Measurements from ENCODE around the gene IRX4.
"Not testable (repeated sequence)": the region's sequence is repeated elsewhere in the genome, so short reads cannot be mapped to it uniquely, and the experiment has no call there.

IRX4 gene

DNA sequence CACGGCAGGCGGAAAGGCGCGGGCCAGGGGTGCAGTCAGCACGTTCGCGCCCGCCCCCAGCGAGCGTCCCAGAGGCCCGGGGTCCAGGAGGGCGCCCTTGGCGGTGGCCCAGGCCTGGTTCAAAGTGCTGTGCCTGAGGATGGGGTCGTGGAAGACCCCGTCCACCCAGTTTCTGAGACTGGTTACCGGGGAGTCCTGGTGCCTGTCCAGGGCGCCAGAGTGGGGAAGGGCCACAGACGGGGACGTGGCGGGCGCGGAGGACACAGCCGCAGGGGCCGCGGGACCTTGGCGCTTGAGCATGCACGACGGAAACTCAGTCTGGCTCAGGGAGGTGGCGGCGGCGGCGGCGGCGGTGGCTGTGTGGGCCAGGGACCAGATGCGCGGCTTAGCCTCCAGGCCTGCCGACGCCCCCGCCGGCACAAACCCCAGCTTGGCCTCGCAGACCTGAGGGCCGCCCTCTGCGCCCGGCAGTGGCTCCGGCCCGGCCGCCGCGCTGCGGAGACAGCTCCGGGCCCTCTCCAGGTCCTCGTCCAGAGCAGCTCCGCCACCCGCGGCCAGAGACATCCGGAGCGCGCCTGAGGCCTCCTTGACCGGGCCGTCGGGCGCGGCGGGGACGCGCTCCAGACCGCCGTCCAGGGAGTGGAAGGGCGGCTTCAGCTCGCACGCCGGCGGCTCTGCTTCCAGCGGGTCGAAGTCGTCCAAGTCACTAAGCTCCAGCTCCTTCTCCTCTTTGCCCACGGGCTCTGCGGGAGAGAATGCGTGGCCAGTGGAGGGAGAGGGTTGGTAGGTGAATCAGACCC, 4.5 kb downstream of the IRX4 start:
- DNase-seq (ENCODE audit: low read depth in 2 of 2), result no peak

DNA sequence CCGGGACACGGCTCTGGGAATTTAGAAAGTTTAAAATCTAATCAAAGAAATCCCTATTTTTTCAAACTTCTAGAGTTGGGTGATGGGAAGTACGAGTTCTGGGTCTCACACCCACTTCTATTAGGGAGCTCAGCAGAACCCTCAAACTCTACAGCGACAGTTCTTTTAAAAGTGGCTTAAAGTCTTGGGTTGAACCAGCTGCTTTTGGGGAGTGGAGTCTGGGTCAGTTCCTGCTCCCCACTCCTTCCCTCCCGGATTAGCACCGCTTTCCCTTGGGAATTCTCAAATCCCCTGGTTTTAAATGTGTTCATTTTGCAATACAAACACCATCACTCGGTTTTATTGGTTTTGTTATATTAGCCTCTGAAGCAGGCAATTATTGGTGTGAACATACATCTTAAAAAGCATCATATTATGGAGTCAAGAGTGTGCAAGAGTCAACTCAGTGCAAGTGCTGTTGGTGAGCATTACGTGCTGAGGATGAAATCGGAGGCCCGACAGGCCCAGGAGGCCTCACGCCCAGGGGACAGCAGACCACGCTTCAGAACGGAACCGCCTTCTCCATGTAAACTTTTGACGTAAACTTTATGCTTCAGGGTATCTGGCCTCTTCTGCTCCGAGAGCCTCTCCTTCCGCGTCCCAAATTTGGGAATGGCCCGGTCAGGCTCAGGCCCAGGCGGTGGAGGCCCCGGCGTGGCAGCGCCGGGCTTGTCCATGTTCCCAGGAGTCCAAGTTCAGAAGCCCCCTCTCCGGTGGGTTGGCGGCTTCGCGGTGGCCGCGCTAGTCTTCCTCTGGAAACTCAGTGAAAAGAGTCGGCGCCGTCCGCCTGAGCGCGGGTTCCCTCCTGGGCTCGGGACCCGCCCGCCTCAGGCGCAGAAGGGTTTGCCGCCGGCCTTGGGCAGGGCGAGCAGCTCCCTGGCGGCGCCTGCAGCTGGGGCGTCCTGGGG, 5.3 kb downstream of the IRX4 start:
- no peak for DNase-seq (ENCODE audit: low read depth in 2 of 2)

DNA sequence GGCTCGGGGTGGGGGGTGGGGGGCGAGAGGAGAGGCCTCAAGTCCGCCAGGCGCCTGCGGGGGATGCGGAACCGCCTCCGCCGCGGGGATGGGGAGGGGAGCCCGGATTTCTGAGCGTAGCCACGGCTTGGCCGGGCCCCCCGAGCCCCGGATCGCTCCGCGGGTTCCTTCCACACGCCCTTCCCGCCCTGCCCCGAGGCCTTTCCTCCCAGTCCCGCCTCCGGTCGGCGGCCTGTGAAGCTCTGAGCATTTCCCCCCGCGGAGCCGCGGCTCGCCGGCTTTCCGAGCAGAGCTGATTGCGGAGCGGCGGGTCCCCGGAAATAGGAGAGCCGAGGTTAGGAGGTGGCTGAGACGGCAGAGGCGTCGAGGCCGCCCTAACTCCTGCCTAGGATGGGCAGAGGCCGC, 6.1 kb downstream of the IRX4 start:
- DNase-seq (ENCODE audit: low read depth in 2 of 2), result no peak

DNA sequence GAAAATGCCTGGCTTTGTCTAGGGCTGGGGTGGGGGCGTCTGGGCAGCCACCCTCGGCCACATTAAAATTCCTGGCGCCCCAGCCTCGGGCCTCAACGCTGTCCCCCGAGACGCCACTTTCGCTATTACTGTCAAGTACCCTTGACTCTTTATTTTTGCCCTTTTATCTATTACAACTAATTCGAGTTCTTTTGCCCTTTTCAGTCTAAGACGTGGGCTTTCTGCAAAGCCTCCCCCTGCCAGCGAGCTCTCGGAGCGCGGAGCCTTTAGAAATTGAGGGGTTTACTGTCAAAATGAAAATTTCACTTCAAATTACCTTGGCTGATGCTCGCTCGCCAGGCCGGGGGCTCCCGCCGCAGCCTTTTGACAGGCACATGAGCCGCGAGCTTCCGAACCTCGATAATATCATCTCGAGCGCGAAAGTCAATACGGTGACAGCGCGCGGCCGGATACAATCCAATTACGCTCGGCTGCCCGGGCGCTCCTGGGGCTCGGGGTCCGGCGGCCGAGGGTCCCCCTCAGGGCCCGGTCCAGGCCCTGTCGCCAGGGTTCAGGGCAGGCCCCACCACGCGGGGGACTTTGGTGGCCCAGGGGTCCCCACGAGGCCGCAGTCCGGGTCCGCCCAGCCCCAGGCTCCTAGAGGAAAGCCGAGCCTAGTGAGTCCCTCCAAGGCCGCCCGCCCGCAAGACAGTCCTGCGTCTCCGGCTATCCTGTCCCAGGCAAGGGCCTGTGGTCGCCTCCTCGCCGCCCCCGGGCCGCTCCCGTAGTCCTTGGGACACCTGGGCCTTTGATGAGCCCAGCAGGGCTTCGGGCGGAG, 6.7 kb downstream of the IRX4 start:
- no peak for DNase-seq (ENCODE audit: low read depth in 2 of 2)

DNA sequence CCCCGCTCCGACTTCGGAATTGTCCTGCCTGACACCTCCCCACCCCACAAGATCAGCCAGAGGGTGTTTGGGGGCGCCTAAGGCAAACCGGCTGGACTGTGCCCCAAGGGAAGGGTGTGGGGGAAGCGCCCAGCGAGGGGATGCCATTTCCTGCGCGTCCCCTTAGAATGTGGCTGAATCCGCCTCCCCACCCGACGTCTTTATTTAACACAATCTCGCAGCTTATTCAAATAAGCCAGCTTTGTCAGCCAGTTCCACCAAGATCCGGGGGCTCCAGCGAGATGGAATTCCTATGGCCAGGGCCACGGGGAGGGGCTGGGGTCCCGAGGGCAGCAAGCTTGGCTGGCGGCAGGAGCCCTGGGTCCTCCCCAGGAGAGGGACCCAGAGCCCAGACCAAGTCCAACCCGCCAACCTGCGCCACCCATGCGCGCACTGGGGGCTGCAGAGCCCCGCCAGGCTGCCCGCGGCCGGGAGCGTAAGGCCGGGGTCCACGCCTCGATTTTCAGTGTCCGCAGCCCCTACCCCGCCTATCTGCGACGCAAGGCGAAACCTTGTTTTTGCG, 7.4 kb downstream of the IRX4 start:
- DNase-seq (ENCODE audit: low read depth in 2 of 2), result no peak

DNA sequence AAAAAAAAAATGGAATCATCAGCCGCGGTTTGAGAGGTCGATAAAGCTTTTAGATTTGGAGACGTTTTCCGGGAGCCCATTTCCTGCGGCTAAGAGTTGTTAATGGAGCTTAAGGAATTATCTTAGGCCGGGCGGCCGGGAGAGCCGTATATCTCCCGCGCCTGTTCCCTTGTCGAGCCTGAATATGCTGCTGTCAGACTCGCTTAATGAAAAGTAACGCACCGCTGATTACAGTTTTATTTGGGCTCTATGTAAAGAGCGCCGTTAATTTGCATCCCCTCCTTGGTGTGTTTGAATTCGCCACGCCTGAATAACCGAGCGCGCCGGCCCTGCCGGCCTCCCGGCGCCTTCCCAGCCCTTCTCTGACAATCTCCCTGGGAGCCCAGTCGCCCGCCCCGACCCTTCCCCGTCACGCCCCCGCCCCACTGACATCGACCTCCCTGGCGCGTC, 7.9 kb downstream of the IRX4 start:
- no peak for DNase-seq (ENCODE audit: low read depth in 2 of 2)

DNA sequence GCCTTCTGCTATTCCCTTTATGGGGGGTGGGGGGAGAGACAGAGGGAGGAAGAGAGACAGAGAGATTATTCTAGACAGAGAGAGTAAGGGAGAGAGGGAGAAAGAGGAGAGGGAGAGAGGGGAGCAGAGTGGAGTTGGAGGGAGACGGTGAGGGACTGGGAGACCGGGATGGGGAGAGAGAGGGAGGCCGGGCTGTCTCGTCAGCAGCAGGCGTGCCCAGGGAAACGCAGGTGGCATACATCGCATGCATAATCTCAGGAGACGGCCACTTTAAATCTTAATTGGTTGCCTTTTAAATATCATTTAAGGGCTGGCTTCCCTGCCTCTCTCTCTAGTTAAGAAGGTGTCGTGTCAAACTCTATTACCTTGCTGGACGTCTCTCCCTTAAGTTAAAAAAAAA, 8.4 kb downstream of the IRX4 start:
- DNase-seq (ENCODE audit: low read depth in 2 of 2), result no peak

DNA sequence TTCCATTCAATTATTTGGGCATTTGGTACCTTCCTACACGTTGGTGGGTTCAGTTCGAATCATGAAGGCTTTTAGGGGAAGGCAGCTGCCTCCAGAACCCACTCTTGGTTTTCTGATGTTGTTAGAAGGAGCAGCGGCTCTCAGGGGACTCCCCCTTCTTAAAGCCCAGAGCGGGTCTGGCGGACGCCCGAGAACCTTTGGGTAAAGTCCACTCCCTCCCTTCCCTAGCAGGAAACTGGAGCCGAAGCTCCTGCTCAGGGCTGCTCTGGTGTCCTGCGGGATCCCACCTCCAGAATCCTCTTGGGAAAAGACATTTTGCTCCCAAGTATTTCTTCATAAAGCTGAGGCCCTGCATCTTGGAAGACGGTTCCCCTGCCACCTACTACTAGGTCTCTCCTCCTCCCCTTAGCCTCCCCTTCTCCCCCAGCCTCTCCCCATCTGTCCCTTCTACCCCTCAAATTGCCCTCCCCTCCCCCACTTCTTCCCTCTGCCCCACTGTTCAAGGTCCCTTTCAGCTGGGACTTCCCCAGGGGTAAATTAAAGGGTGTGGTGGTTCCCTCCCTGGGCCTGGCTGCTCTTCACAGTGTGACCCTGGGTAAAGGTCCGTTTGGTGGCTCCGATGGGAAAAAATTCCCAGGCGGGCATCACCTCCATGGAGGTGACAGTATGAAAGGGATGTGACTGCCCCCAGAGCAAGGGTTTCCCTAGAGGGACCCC, 9.3 kb downstream of the IRX4 start:
- DNase-seq (ENCODE audit: low read depth in 2 of 2), result no peak

DNA sequence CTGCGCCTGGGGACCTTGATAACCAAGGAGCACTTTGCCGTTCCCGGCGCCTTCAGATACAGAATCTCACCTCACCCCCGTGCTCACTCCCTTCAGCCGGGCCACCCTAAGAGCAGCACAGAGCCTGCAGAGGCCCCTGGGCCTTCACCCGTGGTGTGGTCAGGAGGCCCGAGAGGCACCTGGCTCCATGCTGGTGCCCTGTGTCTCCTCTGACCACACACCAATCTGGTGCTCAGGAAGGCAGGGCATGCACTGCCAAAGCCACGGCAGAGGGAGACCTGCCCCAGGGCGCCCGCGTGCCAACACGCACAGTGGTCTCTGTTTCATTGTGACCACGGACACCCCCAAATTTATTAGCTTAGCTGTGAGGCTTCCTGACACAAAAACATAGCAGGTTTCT, 11.3 kb downstream of the IRX4 start:
- DNase-seq (ENCODE audit: low read depth in 2 of 2), result no peak

DNA sequence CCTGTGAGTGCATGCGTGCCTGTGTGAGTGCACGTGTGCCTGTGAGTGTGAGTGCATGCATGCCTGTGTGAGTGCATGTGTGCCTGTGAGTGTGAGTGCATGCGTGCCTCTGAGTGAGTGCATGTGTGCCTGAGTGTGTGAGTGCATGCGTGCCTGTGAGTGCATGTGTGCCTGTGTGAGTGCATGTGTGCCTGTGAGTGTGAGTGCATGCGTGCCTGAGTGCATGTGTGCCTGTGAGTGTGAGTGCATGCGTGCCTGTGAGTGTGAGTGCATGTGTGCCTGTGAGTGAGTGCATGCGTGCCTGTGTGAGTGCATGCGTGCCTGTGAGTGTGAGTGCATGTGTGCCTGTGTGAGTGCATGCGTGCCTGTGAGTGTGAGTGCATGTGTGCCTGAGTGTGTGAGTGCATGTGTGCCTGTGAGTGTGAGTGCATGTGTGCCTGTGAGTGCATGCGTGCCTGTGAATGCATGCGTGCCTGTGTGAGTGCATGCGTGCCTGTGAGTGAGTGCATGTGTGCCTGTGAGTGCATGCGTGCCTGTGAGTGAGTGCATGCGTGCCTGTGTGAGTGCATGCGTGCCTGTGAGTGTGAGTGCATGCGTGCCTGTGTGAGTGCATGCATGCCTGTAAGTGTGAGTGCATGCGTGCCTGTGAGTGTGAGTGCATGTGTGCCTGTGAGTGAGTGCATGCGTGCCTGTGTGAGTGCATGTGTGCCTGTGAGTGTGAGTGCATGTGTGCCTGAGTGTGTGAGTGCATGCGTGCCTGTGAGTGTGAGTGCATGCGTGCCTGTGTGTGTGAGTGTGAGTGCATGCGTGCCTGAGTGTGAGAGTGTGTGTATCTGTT, 12.1 kb downstream of the IRX4 start:
- not testable (repeated sequence) for DNase-seq (ENCODE audit: low read depth in 2 of 2)

DNA sequence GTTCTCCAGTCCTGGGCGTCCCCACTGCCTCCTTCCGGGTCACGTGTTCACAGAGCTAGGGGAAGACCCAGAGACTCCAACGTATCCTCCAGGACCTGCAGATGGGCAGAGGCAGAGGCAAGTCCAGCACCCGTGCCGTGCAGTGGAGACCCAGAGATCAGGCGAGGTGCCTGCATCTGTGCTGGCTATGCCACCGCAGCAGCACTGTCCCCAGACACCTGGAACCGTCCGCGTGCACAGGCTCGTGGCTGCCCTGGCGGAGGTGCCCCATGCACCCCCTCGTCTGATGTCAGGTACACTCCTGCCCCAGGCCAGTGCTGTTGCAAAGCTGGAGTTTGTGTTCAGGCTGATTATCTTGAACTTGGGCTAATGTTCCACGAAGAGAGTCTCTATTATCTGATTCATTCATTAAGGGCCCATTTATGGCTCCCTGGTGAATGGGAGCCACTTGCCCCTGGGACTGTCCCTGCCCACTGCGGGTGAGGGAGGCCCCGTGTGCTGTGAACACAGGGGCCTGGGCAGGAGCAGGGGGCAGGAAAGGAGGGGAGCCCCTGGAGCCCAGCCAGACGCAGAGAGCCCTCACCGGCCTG, 13.7 kb downstream of the IRX4 start:
- no peak for DNase-seq (ENCODE audit: low read depth in 2 of 2)

DNA sequence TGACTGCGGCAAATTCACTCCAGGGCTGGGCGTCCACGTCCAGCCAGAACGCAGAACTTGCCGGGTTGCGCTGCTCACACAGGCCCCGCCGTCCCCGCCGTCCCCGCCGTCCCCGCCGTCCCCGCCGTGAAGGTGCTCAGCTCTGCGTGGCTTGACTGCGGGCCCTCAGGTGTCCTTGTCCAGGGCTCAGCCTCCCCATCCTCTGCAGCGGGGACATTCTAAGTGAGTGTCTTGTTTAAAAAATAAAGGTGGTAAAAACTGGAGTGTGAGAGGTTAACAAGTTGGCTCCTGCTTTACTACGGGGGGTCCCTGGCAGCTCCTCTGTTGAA, 14.9 kb downstream of the IRX4 start:
- DNase-seq (ENCODE audit: low read depth in 2 of 2), result no peak

DNA sequence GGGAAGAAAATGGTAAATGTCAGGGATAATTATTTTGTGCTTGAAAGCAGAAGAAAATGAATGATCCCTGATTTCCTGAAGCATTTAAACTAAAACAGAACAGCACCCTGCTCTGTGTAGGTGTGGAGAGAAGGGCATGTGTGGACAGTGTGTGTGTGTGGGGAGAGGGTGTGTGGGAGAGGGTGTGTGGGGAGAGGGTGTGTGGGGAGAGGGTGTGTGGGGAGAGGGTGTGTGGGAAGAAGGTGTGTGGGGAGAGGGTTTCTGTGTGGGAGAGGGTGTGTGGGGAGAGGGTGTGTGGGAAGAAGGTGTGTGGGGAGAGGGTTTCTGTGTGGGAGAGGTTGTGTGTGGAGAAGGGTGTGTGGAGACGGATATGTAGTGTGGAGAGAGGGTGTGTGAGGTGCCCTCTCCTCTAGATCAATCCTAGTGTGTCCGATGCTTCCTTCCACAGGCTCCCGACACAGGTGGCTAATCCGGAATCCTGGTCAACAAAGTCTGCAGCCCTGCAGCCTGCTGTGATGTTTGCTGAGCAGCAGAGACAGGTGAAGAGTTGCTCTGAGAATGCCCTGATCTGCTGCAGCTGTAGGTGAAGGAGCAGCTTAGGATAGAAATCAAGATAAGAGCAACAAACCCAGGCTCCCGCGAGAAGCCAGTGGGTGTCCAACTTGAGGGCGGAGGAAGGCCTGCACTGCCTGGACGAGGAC, 15.5 kb downstream of the IRX4 start:
- no peak for DNase-seq (ENCODE audit: low read depth in 2 of 2)

DNA sequence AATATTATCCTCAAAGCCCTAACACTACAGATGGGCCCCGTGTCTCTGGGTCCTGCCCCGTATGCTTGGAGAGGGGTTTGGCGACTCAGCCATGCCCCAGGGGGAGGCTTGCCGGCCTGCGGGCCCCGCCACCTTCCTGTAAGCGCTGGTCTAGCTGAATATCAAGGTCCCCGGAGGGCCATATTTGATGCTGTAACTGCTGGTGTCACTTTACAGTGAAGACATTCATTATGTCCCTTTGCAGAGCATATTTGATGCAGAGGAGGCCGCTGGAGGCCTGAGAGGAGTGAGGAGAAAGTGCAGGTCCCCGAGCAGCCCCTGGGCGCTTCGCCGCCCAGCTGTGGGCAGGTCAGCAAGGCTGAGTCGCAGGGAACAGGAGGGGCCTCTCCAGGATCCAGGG, 16.8 kb downstream of the IRX4 start:
- no peak for DNase-seq (ENCODE audit: low read depth in 2 of 2)

DNA sequence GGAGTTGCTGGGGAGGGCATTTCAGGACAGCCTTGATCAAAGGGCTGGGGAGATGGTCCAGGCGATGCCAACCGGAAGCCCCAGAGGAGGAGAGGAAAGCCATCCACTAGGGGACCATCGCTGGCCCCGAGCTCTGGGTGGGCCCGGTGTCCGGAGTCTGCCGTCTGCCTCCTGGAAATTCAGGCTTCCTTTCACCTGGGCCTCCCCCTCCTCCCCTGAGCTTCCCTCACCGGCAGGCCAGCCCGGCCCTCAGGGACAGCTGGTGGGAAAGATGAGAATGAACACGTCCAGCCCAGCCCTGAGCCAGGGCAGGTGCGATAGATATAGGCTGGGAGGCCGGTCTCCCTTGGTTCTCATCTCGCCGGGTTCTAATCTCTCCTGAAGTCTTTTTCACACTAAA, 17.2 kb downstream of the IRX4 start:
- no peak for DNase-seq (ENCODE audit: low read depth in 2 of 2)

DNA sequence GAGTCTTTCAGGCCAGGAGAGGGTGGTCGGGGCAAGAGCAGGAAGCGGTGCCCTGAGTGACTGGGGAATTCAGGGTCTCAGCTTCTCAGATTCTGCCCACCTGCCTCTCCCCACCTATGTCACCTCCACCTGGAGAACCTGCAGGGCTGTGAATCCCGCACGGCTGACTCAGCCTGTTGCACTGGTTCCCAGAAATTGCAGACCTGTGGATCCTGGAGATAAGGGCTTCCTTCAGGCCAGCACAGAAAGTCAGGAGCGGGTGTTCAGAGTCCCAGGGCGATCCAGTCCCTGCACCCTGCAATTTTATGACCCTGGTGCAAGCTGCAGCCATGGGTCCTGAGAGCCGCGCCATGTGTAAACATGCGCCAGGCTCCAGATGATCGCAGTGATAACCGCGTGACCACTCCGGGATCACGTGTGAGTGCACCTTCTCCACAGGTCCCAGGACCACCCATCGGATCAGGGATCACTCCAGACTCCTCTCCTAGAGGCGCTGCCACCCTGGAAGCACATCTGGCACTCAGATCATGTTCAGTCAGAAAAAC, 17.8 kb downstream of the IRX4 start:
- DNase-seq (ENCODE audit: low read depth in 2 of 2), result no peak

DNA sequence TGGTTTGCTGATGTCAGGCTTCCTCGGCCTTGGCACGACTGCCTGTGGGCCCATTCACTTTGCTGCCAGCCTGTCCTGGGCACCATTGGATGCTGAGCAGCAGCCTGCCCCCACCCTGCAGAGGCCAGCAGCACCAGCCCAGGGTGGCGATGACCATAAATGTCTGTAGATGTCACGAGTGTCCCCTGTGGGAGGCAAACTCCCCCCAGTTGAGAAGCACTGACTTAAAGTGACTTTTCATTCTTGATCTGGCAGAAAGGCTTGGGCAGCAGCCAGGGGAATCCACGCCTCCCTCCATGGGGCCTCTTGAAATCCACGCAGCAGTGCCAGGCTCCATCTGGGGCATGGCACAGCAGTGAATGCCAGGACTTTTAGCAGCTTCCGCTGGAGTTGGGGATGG, 21.8 kb downstream of the IRX4 start:
- no peak for DNase-seq (ENCODE audit: low read depth in 2 of 2)

DNA sequence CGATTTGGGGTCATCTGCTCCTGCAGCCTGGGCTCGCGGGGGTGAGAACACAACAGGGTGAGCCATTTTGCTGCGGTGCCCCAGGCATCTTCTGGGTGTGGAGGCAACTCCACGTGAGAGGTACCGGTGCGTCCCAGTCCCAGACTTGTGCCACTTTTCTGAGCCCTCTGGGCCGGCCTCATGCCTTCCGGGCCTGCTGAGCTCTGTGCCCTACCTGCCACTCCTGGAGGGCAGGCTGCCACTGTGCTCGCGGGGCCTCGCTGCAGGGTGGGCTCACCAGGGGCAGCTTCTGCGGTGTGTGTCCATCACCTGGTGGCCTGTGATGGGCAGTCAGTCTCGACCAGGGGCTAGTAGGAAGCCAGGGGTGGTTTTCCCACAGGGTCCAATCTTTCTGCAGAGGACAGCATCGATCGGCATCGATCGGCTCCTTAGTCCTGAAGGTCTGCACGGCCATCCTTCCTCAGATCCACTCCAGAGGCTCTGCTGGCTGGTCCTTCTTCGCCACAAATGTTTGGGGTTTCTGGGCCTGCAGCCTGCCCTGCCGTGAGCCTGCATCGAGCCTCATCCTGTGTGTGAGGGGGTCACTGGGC, 22.6 kb downstream of the IRX4 start:
- no peak for DNase-seq (ENCODE audit: low read depth in 2 of 2)

DNA sequence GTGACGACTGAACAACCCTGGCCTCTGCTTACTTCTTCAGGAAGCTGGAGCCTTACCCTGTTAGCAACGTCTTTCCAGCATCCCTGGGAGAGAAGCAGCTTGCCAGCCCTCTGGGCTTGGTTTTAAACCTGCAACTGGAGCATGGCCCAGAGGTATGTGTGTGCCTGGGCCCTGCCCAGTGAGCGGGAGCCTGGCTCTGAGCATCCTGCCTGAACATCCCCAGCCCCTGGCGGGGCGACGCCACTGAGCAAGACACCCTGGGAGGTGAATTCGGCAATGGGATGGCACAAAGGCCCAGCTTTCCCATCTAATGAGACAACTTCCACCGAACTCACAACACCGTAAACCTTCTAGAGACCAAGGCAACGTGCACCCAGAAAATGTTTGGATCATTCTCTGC, 23.6 kb downstream of the IRX4 start:
- DNase-seq (ENCODE audit: low read depth in 2 of 2), result no peak
